Measurements from ENCODE around the gene APBA1.

APBA1 gene

GRCh38 chr9:69647804-69648203, 24.4 kb downstream of the APBA1 start:
- Histone ChIP-seq H3K4me3 (ENCODE audit: low read depth in 1 of 2, low read length in 1 of 2) (no peak overlapping the region), H3K9me3 (no peaks in the 10 kb centered on the region), H3K4me1 (ENCODE audit: control insufficient read depth in 1 of 2, insufficient read depth in 1 of 2, low read depth in 1 of 2, low read length in 1 of 2) (no peaks in the 10 kb centered on the region), H3K27ac (no peak overlapping the region), H3K27me3 (no peaks in the 10 kb centered on the region), H3K36me3 (no peaks in the 10 kb centered on the region)
- no peak for TF ChIP-seq CTCF (IDR thresholded peaks at IDR 0.05)

GRCh38 chr9:69646810-69647209, 25.4 kb downstream of the APBA1 start:
- TF ChIP-seq CTCF (IDR thresholded peaks at IDR 0.05): no peak
- H3K27me3 ChIP-seq: no peaks in the 10 kb centered on the region
- H3K4me1 ChIP-seq (ENCODE audit: control insufficient read depth in 1 of 2, insufficient read depth in 1 of 2, low read depth in 1 of 2, low read length in 1 of 2): no peaks in the 10 kb centered on the region
- H3K36me3 ChIP-seq: no peaks in the 10 kb centered on the region
- no peaks in the 10 kb centered on the region for H3K9me3 ChIP-seq
- H3K4me3 ChIP-seq (ENCODE audit: low read depth in 1 of 2, low read length in 1 of 2): no peak overlapping the region
- H3K27ac ChIP-seq: no peak overlapping the region

GRCh38 chr9:69645488-69645887, 26.7 kb downstream of the APBA1 start:
- no peak for TF ChIP-seq CTCF (IDR thresholded peaks at IDR 0.05)
- H3K9me3 ChIP-seq: no peaks in the 10 kb centered on the region
- H3K27ac ChIP-seq: no peak overlapping the region
- H3K4me1 ChIP-seq (ENCODE audit: control insufficient read depth in 1 of 2, insufficient read depth in 1 of 2, low read depth in 1 of 2, low read length in 1 of 2): no peaks in the 10 kb centered on the region
- H3K36me3 ChIP-seq: no peaks in the 10 kb centered on the region
- no peaks in the 10 kb centered on the region for H3K27me3 ChIP-seq
- no peak overlapping the region for H3K4me3 ChIP-seq (ENCODE audit: low read depth in 1 of 2, low read length in 1 of 2)

GRCh38 chr9:69643098-69643497, 29.1 kb downstream of the APBA1 start:
- H3K36me3 ChIP-seq: no peaks in the 10 kb centered on the region
- no peaks in the 10 kb centered on the region for H3K9me3 ChIP-seq
- no peak overlapping the region for H3K4me3 ChIP-seq (ENCODE audit: low read depth in 1 of 2, low read length in 1 of 2)
- H3K27me3 ChIP-seq: no peaks in the 10 kb centered on the region
- H3K27ac ChIP-seq: no peak overlapping the region
- H3K4me1 ChIP-seq (ENCODE audit: control insufficient read depth in 1 of 2, insufficient read depth in 1 of 2, low read depth in 1 of 2, low read length in 1 of 2): no peaks in the 10 kb centered on the region
- no peak for TF ChIP-seq CTCF (IDR thresholded peaks at IDR 0.05)

GRCh38 chr9:69637817-69638200, 34.4 kb downstream of the APBA1 start:
- H3K4me3 ChIP-seq (ENCODE audit: low read depth in 1 of 2, low read length in 1 of 2): no peak overlapping the region
- no peaks in the 10 kb centered on the region for H3K4me1 ChIP-seq (ENCODE audit: control insufficient read depth in 1 of 2, insufficient read depth in 1 of 2, low read depth in 1 of 2, low read length in 1 of 2)
- H3K9me3 ChIP-seq: no peaks in the 10 kb centered on the region
- no peak for TF ChIP-seq CTCF (IDR thresholded peaks at IDR 0.05)
- H3K27me3 ChIP-seq: peaks cover 3% of the 10 kb centered on the region
- no peak overlapping the region for H3K27ac ChIP-seq
- H3K36me3 ChIP-seq: no peaks in the 10 kb centered on the region

- no peak overlapping the region for H3K27ac ChIP-seq
- peaks cover 3% of the 10 kb centered on the region for H3K27me3 ChIP-seq
- no peaks in the 10 kb centered on the region for H3K4me1 ChIP-seq (ENCODE audit: control insufficient read depth in 1 of 2, insufficient read depth in 1 of 2, low read depth in 1 of 2, low read length in 1 of 2)
- TF ChIP-seq CTCF (IDR thresholded peaks at IDR 0.05): no peak
- H3K9me3 ChIP-seq: no peaks in the 10 kb centered on the region
- H3K36me3 ChIP-seq: no peaks in the 10 kb centered on the region
- no peak overlapping the region for H3K4me3 ChIP-seq (ENCODE audit: low read depth in 1 of 2, low read length in 1 of 2)
Measured at GRCh38 chr9:69637193-69637816, 34.9 kb downstream of the APBA1 start.
